HS-27A (cell line): ENCODE data around the gene BTBD9.
"Not testable (repeated sequence)": the region's sequence is repeated elsewhere in the genome, so short reads cannot be mapped to it uniquely, and the experiment has no call there.

Experiments used
- DNase-seq: peaks from one replicate; pipeline ENCODE4 v3.0.0-alpha.2; 2012; ENCODE audit warnings: low read depth, missing footprints

The BTBD9 gene

GRCh38 chr6:38648629-38649028, 8.9 kb upstream of the BTBD9 start:
- no peak for DNase-seq

GRCh38 chr6:38646166-38646878, 6.6 kb upstream of the BTBD9 start:
- DNase-seq = no peak

GRCh38 chr6:38644951-38645350, 5.2 kb upstream of the BTBD9 start:
- no peak for DNase-seq

GRCh38 chr6:38640216-38640909, 634 bp upstream of the BTBD9 start:
- no peak for DNase-seq

GRCh38 chr6:38638941-38639497, 710 bp downstream of the BTBD9 start:
- peak; percentile 23 for DNase-seq

GRCh38 chr6:38637756-38638155, 2.0 kb downstream of the BTBD9 start:
- no peak for DNase-seq

GRCh38 chr6:38636027-38636426, 3.7 kb downstream of the BTBD9 start:
- no peak for DNase-seq

GRCh38 chr6:38634518-38634917, 5.2 kb downstream of the BTBD9 start:
- no peak for DNase-seq

GRCh38 chr6:38632490-38632889, 7.2 kb downstream of the BTBD9 start:
- DNase-seq = no peak

GRCh38 chr6:38631186-38631783, 8.4 kb downstream of the BTBD9 start:
- DNase-seq = no peak

GRCh38 chr6:38625217-38625616, 14.5 kb downstream of the BTBD9 start:
- DNase-seq = no peak

GRCh38 chr6:38619342-38619741, 20.4 kb downstream of the BTBD9 start:
- not testable (repeated sequence) for DNase-seq

GRCh38 chr6:38618301-38618700, 21.4 kb downstream of the BTBD9 start:
- not testable (repeated sequence) for DNase-seq

GRCh38 chr6:38617856-38618255, 21.9 kb downstream of the BTBD9 start:
- no peak for DNase-seq

GRCh38 chr6:38612143-38612965, 27.4 kb downstream of the BTBD9 start:
- no peak for DNase-seq

- no peak for DNase-seq
Measured at GRCh38 chr6:38610050-38610625, 29.6 kb downstream of the BTBD9 start.

- no peak for DNase-seq
Measured at GRCh38 chr6:38604700-38605099, 35.0 kb downstream of the BTBD9 start.

GRCh38 chr6:38603966-38604365, 35.8 kb downstream of the BTBD9 start:
- no peak for DNase-seq

- DNase-seq = no peak
Measured at GRCh38 chr6:38603496-38603895, 36.2 kb downstream of the BTBD9 start.

- DNase-seq = no peak
Measured at GRCh38 chr6:38599966-38600550, 39.7 kb downstream of the BTBD9 start.

GRCh38 chr6:38599261-38599660, 40.5 kb downstream of the BTBD9 start:
- no peak for DNase-seq
